Lower lobe of right lung (tissue), 2 donors: ENCODE data around the gene ISG15. TPM values are rescaled to one million over a fixed set of nuclear protein-coding genes. Genes with fewer than 3 reads are reported as not detected.
A peak's percentile ranks its signal among the peaks of the same experiment; 100 is the strongest.

Experiments used
- ATAC-seq, 2 donors: fragments of 200-7000 bp; cut with Tn5 transposase; one replicate each; pipeline ENCODE4 v1.9.1; 2020 to 2022; ENCODE audit warnings: mild to moderate bottlenecking in 2 of 2, moderate library complexity in 2 of 2
- DNase-seq: peaks from one replicate; pipeline ENCODE4 v3.0.0-alpha.2; 2020
- H3K27ac ChIP-seq: fragments of 200-600 bp; one replicate; pipeline ENCODE4 v1.8.0; 2022
- H3K27me3 ChIP-seq: fragments of 200-600 bp; one replicate; pipeline ENCODE4 v1.8.0; 2022; ENCODE audit warnings: low read depth
- H3K36me3 ChIP-seq: fragments of 200-600 bp; one replicate; pipeline ENCODE4 v1.8.0; 2022; ENCODE audit warnings: mild to moderate bottlenecking
- H3K4me1 ChIP-seq: fragments of 200-600 bp; one replicate; pipeline ENCODE4 v1.8.0; 2022
- H3K4me3 ChIP-seq: fragments of 200-600 bp; one replicate; pipeline ENCODE4 v1.8.0; 2022; ENCODE audit warnings: mild to moderate bottlenecking
- H3K9me3 ChIP-seq: fragments of 200-600 bp; one replicate; pipeline ENCODE4 v1.8.0; 2022
- intact Hi-C: fragments of 100-400 bp; cut with DNase I; formaldehyde crosslinking; loops from one replicate; pipeline ENCODE4 v1.11.0; 2022
- total RNA-seq: library from RNA; stranded (reverse); fragmentation: NEBNext Ultra II Directional; extraction: Animal tissue kit (Norgen Biotek cat#: 25700); gene quantifications from one replicate; pipeline ENCODE4 v1.2.1, GENCODE V29; 2021
- TF ChIP-seq, protein P1 (sequence below): fragments of 200-600 bp; IDR thresholded peaks from one replicate; pipeline ENCODE4 v1.8.0; 2022; ENCODE audit warnings: antibody characterized with exemption, mild to moderate bottlenecking
- donor health status: DM: no; HTN: yes; CAD: no; lungs with severe emphysema.

ISG15 gene
- total RNA-seq, 1 donor from 2014 or later = 76.9 TPM

DNA sequence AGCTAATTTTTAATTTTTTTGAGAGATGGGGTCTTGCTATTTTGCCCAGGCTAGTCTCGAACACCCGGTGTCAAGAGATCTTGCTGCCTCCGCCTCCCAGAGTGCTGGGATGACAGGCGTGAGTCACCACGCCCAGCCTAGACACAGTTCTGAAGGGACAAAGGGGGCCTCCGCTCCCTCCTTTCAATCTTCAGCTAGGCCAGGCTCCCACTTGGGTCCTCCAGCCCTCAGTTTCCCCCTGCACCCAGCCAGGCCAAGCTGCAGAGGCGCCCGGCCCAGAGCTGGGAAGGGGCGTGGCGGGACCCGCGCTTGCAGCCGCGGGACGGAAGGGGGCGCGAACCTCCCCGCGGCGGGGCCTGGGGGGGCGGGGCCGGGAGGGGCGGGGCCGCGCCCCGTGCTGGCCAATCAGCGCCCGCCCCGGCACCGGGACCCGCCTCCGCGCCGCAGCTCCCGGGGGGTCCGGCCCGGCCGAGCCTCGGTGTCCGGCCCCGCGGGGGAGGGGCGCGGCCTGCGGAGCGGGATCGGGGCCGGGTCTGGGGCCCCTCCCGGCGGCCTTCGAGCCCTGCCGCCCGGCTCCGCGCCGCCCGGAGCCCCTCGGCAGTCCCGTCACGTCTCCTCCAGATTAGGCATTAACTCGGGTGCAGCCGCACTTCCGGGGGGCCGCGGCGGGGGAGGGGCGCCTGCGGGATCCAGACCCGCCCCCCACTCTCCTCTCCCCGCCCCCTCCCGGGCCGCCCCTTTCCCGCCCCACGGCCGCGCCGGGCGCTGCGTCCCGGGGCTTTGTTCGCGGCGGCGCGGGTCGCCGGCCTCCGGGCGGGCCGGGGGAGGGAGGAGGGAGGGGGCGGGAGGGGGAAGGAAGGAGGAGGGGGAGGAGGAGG is 6.1 kb downstream of the ISG15 start:
- H3K27ac ChIP-seq = peak overlapping the region; percentile 84
- TF ChIP-seq, protein P1, sequence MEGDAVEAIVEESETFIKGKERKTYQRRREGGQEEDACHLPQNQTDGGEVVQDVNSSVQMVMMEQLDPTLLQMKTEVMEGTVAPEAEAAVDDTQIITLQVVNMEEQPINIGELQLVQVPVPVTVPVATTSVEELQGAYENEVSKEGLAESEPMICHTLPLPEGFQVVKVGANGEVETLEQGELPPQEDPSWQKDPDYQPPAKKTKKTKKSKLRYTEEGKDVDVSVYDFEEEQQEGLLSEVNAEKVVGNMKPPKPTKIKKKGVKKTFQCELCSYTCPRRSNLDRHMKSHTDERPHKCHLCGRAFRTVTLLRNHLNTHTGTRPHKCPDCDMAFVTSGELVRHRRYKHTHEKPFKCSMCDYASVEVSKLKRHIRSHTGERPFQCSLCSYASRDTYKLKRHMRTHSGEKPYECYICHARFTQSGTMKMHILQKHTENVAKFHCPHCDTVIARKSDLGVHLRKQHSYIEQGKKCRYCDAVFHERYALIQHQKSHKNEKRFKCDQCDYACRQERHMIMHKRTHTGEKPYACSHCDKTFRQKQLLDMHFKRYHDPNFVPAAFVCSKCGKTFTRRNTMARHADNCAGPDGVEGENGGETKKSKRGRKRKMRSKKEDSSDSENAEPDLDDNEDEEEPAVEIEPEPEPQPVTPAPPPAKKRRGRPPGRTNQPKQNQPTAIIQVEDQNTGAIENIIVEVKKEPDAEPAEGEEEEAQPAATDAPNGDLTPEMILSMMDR = peak; percentile 43
- H3K27me3 ChIP-seq = no peaks in the 10 kb centered on the region
- H3K4me3 ChIP-seq = peak overlapping the region; percentile 77
- peak; percentile 83 for DNase-seq
- H3K4me1 ChIP-seq = peaks cover 39% of the 10 kb centered on the region
- H3K36me3 ChIP-seq = no peaks in the 10 kb centered on the region
- no peaks in the 10 kb centered on the region for H3K9me3 ChIP-seq
- ATAC-seq = peak; percentile 89 to 93
- intact Hi-C loops = no loop called here

DNA sequence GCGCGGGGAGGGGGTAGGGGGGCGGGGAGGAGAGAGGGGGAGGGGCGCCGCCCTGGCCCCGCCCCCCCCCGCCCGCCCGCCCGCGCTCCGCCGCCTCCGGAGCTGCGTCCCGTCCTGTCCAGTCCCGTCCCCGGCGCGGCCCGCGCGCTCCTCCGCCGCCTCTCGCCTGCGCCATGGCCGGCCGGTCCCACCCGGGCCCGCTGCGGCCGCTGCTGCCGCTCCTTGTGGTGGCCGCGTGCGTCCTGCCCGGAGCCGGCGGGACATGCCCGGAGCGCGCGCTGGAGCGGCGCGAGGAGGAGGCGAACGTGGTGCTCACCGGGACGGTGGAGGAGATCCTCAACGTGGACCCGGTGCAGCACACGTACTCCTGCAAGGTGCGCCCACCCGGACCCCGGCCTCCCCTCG is 6.7 kb downstream of the ISG15 start, which contains the start of gene AGRN:
Gene AGRN, plus strand, starts transcription at position 121 of the 405 bp plus-strand sequence. Its CDS starts 53 bp downstream, at position 174.
- Histone ChIP-seq H3K4me1 (peaks cover 39% of the 10 kb centered on the region), H3K4me3 (peak within 1 kb of the TSS; percentile 77), H3K36me3 (no peaks in the 10 kb centered on the region), H3K27me3 (no peaks in the 10 kb centered on the region), H3K9me3 (no peaks in the 10 kb centered on the region), H3K27ac (peak within 1 kb of the TSS; percentile 84)
- ATAC-seq (peak; percentile 13 to 51), DNase-seq (no peak)
- TF ChIP-seq, protein P1 = no peak
- intact Hi-C loops = no loop called here

DNA sequence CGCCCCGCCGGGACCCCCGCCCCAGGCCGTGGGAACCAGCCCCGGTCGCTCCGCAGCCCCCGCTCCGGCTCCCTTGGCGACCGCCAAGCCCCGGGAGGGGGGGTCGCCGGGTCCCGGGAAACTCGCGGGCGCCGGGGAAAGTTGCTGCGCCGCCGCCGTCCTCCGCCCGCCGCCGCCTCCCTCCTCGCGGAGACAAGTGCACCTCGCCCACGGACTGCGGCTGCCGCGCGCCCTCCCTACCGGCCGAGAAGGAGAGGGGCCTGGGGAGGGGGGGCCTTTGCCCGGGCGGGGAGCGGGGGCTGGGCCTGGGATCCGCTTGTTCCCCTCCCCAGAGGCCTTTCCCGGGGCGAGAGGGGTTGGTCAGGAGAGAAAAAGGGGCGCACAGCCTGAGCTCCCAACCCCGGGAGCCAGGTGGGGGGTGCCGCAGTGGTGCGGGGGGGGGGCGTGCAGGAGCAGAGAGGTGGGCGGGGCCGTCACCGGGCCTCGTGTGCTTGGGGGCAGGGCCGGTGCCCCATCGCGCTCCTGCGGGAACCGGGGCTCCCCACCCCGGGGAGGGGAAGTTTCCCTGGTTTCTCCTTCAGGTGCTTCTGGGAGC is 7.2 kb downstream of the ISG15 start:
- H3K9me3 ChIP-seq = no peaks in the 10 kb centered on the region
- intact Hi-C loops = no loop called here
- H3K27me3 ChIP-seq = no peaks in the 10 kb centered on the region
- ATAC-seq = peak in 1 of 2 donors; percentile 18
- TF ChIP-seq, protein P1 = no peak
- H3K4me1 ChIP-seq = peaks cover 44% of the 10 kb centered on the region
- no peak for DNase-seq
- H3K36me3 ChIP-seq = no peaks in the 10 kb centered on the region
- peak overlapping the region; percentile 56 for H3K27ac ChIP-seq
- peak overlapping the region; percentile 77 for H3K4me3 ChIP-seq

DNA sequence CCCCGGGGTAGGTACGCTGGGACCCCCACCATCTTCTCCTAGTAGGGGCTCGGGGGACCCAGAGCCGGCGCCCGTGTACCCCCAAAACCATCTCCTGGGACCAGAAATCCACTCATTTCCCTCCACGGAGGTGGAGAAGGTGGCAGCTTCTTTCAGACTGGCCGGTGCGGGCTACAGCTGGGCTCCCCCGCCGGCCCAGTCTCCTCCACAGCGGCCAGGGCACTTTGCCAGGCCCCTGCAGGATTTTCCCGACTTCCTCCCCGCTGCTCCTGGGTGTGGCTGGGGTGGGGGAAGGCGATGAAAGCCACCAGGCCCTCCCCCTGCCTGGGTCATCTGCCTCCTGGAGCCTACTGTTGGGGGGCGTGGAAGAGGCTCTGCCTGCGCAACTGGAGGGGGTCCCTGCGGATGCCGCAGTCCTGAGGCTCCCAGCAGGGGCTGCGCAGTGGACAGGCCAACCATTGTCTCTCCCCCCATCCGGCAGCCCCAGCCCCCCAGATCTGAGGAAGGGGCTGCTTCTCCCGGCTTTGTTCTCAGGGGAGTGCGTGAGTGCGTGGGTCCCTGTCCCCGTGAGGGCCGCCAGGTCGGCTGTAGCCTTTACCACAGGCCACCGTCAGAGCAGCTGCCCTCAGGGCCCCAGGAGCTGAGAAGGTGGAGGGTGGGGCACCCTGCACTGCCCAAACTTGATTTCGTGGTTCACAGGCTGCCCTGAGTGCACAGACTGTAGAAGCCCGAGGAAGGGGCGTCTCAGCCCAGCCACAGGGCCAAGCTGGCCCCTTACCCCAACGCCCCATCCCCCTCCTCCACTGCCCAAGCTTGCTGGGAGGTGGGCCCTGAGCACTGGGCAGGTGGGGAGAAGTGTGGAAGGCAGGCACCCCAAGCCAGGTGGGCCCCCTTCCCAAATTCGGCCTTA is 8.0 kb downstream of the ISG15 start:
- peak; percentile 30 to 46 for ATAC-seq
- H3K27ac ChIP-seq = peak overlapping the region; percentile 56

More for the DNA sequence above, 8.0 kb downstream of the ISG15 start:
- Histone ChIP-seq H3K36me3 (no peaks in the 10 kb centered on the region), H3K27me3 (no peaks in the 10 kb centered on the region), H3K4me3 (peak overlapping the region; percentile 77), H3K9me3 (no peaks in the 10 kb centered on the region), H3K4me1 (peaks cover 51% of the 10 kb centered on the region)
- TF ChIP-seq, protein P1 = no peak
- intact Hi-C loops = no loop called here
- peak; percentile 80 for DNase-seq
